ENCODE measurements around the gene PPP1R18.
A peak's percentile ranks its signal among the peaks of the same experiment; 100 is the strongest.

The PPP1R18 gene

DNA sequence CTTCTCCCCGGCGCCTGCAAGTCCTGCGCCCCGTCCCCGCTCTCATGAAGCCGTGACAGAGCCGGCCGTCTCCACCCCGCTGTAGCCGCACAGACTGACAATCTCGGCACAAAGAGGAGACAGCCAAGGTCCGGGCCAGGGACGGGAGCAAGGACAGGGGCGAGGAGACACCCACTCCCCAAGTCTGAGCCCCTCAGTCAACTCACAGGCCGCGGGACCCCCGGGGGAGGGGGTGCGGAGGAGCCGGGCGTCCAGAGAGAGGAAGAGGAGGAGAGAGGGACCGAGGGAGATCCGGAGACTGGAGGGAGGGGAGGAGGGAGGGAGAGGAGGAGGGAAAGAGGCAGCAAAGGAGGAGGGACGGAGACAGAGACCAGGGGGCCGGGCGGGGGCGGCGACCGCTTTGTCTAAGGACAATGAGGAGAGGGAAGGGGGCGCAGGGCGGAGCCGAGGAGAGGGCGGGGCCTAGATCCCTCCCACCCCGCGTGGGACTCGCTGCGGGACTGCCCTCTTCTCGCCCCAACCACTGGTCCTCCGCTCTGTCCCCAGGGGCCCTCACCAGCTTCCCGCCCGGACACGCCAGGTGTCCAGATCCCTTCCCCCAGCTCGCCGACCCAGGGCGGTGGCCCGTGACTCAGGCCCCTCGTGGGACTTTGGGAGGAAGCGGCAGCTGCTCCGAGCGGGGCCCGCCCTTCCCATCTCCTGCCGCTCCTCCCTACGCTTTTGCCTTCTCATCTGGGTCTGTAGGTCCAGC, 638 bp upstream of the PPP1R18 start:
- DNase-seq (ENCODE audit: low spot score) = peak; percentile 88
- in situ Hi-C loops (cut with MboI; ENCODE audit: low pct_unique_long_range_greater_than_20kb, low sequenced_read_pairs, unreplicated experiment) = no loop called here
- TF ChIP-seq, protein P1, sequence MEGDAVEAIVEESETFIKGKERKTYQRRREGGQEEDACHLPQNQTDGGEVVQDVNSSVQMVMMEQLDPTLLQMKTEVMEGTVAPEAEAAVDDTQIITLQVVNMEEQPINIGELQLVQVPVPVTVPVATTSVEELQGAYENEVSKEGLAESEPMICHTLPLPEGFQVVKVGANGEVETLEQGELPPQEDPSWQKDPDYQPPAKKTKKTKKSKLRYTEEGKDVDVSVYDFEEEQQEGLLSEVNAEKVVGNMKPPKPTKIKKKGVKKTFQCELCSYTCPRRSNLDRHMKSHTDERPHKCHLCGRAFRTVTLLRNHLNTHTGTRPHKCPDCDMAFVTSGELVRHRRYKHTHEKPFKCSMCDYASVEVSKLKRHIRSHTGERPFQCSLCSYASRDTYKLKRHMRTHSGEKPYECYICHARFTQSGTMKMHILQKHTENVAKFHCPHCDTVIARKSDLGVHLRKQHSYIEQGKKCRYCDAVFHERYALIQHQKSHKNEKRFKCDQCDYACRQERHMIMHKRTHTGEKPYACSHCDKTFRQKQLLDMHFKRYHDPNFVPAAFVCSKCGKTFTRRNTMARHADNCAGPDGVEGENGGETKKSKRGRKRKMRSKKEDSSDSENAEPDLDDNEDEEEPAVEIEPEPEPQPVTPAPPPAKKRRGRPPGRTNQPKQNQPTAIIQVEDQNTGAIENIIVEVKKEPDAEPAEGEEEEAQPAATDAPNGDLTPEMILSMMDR (IDR thresholded peaks at IDR 0.05; ENCODE audit: extremely low read depth, insufficient read depth, missing control alignments) = no peak

DNA sequence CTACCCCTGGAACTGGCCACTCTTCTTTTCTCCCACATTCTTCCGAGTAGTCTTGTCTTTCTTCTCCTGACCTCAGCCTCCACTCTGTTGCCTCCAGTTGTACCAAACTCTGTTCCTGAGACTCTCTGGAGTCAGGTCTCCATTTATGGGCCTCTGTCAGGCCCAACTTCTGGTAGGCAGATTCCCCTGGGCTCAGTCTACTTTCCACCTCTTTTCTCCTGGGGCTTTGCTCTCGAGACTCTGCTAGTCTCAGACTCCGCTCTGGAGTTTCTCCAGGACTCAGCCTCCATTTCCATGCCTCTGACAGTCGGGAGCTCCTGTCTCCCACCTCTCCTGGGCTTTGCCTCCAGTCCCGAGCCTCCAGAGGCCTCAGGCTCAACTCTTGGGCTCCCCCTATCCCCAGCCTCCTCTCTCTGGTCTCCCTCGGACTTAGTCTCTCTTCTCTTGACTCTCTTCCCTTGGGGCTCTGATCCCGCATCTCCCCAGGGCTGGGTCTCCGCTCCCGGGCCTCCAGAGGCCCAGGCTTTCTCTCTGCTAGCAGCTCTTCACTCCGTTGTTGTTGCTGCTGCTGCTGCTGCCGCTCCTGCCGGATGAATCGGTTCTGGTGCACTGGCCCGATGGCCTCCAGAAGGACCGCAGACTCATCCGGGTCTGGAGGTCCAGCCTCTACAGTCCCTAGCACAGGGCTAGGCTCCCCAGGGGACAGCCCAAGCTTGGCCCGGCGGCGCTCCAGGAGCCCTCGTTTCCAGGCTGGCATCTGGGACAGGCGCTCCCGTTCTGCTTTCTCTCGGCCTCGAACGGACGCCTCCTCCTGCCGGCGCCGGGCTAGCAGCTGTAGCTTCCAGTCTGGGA, 1.1 kb downstream of the PPP1R18 start:
- peak; percentile 44 for DNase-seq (ENCODE audit: low spot score)
- in situ Hi-C loops (cut with MboI; ENCODE audit: low pct_unique_long_range_greater_than_20kb, low sequenced_read_pairs, unreplicated experiment) = no loop called here
- TF ChIP-seq, protein P1 (IDR thresholded peaks at IDR 0.05; ENCODE audit: extremely low read depth, insufficient read depth, missing control alignments) = peak; percentile 44

DNA sequence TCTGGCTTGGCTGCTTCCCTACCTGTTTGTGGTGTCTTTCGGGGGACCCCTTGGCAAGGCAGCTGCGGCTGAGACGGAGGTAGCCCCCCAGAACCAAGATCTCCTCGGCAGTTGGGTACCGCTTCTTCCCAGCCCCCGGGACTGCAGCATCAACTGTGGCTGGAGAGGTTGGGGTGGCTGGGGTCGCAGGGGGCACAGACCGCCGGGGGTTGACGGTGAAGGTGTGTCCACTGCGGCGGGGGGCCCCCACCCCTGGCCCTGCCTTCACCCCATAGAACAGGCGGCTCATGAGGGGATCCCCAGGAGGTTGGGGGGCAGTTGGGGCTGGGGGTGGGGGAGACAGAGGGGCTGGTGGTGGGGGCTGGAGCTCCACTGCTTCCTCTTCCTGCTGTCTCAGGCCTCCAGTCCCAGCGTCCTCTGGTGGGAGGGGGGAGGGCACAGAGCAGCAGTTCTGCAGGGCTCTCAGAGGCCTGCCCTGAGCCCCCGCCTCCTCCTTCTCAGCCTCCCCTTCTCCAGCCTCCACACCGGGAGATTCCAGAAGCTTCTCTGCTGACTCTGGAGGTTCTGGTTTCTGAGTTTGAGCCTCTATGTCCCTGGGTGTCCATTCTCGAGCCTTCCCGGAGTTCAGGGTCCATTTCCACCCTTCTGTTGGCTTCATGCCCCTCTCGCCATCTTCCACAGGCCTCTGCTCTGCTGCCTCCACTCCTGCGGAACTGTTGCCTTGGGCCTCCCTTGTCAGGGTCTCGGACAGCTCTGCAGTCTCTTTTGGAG, 1.9 kb downstream of the PPP1R18 start:
- peak; percentile 58 for DNase-seq (ENCODE audit: low spot score)
- in situ Hi-C loops (cut with MboI; ENCODE audit: low pct_unique_long_range_greater_than_20kb, low sequenced_read_pairs, unreplicated experiment) = loop anchor here (5.0 kb wide), 1 partner anchor 43 kb away; no protein-coding TSS in a partner anchor

DNA sequence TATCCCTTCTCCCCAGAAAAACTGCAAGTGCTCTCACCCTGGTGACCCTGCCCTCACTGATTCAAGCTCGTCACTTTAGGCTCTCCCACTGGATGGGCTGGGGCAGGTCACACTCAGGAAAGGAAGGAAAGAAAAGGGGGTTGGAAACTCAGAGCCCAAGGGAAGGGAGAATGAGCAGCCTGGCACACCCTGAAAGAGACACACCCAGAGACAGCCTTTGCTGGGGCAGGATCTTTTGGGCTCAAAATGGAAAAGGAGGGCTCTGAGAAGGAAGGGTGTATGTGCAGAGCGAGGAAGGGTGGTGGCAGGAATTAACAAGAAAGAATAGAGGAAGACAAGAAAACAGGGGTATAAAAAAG, 2.5 kb downstream of the PPP1R18 start:
- TF ChIP-seq, protein P1 (IDR thresholded peaks at IDR 0.05; ENCODE audit: extremely low read depth, insufficient read depth, missing control alignments) = no peak
- DNase-seq (ENCODE audit: low spot score) = no peak
- in situ Hi-C loops (cut with MboI; ENCODE audit: low pct_unique_long_range_greater_than_20kb, low sequenced_read_pairs, unreplicated experiment) = loop anchor here (5.0 kb wide), 1 partner anchor 43 kb away; no protein-coding TSS in a partner anchor

More for the DNA sequence above, 1.9 kb downstream of the PPP1R18 start:
- TF ChIP-seq, protein P1 (IDR thresholded peaks at IDR 0.05; ENCODE audit: extremely low read depth, insufficient read depth, missing control alignments) = no peak

DNA sequence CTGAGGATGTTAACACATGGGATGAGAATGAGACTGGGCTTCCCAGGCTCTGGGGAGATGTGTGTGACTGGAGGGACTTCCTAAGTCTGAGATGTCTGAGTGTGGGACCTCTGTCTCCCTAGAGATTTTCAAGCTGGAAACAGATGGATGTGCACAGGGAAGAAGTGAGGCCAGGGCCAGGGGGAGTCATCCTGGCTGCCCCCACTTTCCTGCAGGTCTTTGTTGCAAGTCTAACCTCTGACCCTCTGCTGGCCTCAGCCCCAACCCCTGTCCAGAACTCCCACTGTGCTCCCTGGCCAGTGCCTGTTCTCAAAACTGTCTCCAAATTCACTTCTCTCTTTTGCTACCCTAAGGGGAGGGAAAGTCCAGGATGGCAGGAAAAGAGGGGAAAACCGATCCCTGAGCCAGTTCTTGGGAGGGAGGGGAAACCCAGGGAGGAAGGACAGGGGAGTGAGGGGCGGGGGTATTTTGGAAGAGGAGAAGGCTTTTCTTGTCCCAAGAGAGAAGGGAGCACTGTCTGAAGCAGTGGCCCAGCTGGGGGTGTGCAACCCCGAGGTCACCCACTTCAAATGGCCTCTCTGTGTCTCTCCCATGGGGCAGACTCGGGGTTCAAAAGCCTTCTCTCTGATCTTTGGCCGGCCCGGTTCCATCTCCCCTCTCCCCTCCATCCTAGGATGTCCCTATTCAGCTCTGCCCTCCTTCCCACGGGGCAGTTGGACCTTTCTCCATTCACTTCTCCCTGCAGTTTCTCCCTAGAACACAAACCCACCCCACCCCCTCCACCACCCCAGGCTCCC, 3.1 kb downstream of the PPP1R18 start:
- in situ Hi-C loops (cut with MboI; ENCODE audit: low pct_unique_long_range_greater_than_20kb, low sequenced_read_pairs, unreplicated experiment) = loop anchor here (5.0 kb wide), 1 partner anchor 44 kb away; no protein-coding TSS in a partner anchor
- DNase-seq (ENCODE audit: low spot score) = peak; percentile 15
- TF ChIP-seq, protein P1 (IDR thresholded peaks at IDR 0.05; ENCODE audit: extremely low read depth, insufficient read depth, missing control alignments) = no peak
